Measurements from ENCODE around the gene ABCC8.

The ABCC8 gene

GRCh38 chr11:17469998-17470397, 6.6 kb downstream of the ABCC8 start:
- no peak for DNase-seq

DNA sequence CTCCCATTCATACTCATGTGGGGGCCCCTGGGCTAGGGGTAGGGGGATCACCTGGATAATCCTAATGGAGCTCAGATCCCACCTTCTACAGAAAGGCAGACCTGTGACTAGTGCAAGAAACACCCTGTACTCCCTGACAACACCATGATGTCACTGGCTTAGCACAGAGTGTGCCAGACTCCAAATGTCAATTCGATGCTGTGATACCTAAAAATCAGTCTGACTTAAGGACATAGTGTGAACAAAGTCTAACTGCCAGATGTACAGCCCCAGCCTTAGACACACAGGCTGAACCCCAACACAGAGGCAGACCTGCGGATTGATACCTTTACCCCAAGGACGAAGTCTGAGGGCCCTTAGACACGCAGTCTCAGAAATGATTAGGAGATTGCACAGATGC, 8.5 kb downstream of the ABCC8 start:
- DNase-seq: no peak

- no peak for DNase-seq
These were observed 13.0 kb downstream of the ABCC8 start for GRCh38 chr11:17463546-17464174.

GRCh38 chr11:17462940-17463339, 13.7 kb downstream of the ABCC8 start:
- DNase-seq: no peak

- no peak for DNase-seq
These were observed 16.2 kb downstream of the ABCC8 start for GRCh38 chr11:17460406-17460805.

DNA sequence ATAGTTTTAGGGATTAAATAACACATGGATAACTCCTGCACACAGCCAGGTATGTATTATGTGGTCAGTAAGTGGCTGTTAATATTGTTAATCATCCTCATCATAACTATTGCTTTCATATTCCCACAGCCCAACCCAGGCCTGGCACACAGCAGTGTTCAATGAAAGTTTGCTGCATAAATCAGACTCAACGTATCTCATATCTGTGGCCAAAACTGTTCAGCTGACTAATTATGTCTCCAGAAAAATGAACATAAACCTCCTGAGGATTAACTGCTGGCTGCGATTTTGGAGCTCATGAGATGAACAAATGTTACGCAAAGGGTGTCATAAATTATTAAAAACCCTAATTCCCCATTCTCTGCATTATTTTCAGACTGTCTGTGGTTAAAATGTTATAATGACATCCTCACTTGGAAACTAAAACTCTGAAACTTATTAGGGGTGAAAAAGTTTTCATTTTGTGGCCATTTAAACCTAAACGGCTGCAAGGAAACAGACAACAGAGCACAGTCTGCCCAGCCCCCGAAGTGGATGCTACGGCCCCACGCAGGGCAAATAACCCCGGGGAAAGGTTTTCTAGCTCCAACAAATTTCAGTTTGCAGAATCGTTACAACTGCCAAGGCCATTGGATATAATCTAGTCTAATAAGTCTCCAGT, 17.3 kb downstream of the ABCC8 start:
- DNase-seq: no peak

DNA sequence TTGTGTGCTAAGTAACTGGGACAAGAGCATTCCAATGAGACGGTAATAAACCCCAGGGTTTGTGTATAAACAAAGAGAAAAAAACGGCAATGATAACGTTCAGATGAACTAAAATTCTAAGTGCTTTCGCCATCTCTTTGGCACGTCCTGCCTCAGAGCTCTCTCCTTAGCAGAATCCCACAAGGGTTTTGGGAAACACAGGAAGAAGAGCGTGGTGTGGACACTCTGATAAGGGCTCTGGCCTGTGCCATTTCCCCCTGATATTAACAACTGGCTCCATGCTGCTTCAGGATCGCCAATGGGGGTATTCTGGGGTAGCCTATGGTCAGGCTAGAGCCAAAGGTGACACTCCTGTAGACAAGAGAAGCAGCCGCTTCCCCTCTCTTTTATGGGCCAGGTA, 18.4 kb downstream of the ABCC8 start:
- DNase-seq: no peak

GRCh38 chr11:17457396-17458173, 19.1 kb downstream of the ABCC8 start:
- DNase-seq: no peak

GRCh38 chr11:17452668-17453067, 24.0 kb downstream of the ABCC8 start:
- no peak for DNase-seq

DNA sequence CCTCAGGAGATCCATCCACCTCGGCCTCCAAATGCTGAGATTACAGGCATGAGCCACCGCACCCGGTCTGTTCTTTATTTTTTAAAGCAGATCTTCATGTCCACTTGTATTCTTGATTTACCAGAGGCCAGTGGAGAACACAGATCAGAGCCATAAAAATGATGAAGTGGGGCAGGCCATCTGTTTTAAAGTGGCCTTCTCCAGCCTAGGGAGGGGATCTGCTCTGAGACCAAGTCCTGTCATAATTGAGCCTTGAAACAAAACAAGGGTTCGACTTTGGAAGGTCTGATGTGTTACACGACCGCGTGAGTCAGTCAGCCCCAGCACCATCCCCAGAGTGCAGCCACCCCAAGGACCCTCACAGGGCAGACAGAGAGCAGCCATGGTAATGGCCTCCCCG, 27.5 kb downstream of the ABCC8 start:
- DNase-seq: peak in 1 of 3 experiments; percentile 30

DNA sequence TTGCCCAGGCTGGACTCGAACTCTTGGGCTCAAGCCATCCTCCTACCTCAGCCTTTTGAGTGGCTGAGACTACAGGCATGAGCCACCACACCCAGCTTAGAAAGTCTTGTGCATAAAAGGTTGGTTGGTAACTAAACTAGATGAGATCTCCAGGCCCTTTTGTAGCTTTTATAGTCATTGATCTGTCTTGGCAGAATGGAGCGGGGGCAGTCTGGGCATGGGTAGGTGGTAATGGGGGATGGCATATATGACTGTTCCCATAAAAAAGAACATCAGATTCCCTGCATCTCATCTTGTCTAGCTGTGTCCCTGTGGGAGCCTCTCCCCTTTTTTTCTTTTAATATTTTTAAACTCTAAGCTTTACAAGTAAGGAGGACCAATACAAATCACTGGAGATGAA, 30.2 kb downstream of the ABCC8 start:
- DNase-seq: no peak

DNA sequence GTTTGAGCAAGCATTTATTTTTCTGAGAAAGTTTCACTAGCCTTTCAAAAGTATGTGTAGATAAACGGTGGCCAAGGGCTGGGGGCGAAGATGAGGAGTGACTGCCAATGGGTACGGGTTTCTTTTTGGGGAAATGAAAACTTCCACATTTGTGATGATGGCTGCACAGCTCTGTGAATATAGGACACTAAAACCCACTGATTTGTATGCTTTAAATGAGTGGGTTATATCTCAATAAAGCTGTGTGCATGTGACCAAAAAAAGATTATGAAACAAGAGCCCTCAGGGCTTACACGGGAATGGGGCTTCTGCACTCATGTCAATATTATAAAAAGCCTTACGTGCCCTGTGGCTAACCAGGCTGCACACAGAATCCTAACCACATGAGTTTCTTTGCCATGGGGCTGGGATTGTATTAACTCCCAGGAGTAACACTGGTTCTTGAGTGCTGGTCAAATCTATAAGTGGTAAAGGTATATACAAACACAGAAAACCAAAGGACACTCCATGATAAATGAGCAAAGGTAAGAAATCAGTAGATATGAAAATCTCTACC, 31.3 kb downstream of the ABCC8 start:
- no peak for DNase-seq

GRCh38 chr11:17443926-17444690, 32.5 kb downstream of the ABCC8 start:
- peak in 2 of 3 experiments; percentile 8 to 64 for DNase-seq

- no peak for DNase-seq
These were observed 33.2 kb downstream of the ABCC8 start for GRCh38 chr11:17443423-17443822.

DNA sequence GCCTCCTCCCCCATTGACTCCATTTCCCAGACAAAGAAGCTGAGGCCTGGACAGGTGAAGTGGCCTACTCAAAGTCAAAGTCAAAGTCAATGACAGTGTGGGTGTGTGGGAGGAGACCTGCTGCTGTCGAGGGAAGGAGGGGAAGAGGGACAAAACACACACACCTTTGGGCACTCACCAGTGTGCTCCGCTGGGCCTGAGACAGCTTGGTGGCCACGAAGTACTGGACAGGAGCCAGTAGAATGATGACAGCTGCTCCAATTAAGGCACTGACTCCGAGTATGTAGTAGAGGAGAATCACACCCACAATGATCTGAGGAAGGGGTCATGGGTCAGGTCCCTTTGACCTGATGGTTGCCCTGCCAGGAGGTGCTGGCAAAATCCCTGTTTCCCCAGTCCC, 33.6 kb downstream of the ABCC8 start:
- no peak for DNase-seq

- peak; percentile 94 to 98 (median 95) for DNase-seq
These were observed 37.3 kb downstream of the ABCC8 start for GRCh38 chr11:17439316-17439782.

GRCh38 chr11:17437366-17437765, 39.3 kb downstream of the ABCC8 start:
- peak in 1 of 3 experiments; percentile 7 for DNase-seq

DNA sequence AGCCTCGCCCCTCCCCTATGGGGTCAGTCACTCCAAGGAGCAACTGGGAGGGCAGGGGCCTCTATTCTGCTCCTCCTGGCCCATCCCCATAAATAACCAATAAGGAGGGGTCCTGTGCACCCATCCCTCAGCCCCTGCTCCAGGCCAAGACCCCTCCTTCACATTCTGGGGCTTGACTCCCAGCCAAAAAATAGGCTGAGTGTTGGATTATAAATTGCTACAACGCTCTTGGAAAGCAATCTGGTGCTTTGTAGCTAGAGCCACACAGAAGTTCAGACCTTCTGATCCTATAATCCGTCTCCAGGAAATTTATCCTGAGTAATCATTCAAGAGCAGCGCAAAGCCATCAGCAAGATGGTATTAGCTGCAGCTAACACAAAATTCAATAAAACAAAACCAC, 42.5 kb downstream of the ABCC8 start:
- no peak for DNase-seq

DNA sequence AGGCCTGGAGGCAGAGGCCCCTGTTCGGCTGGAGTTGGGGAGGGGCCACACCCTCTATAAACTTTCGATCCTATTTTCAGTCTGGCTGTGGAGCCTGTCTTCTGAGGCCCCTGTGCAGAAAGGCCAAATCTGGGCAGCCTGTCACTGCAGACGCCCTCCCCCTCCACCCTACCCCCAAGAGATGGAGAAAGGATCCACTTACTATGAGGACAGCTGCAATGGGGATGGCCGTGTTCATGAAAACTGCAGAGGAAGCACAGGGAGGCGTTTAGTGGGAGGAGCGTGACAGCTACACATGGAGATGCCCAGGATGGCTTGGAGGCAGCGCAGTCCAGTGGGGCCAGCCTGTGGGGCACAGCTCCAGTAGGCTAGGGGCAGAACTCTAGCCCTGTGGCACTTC, 44.6 kb downstream of the ABCC8 start:
- no peak for DNase-seq

DNA sequence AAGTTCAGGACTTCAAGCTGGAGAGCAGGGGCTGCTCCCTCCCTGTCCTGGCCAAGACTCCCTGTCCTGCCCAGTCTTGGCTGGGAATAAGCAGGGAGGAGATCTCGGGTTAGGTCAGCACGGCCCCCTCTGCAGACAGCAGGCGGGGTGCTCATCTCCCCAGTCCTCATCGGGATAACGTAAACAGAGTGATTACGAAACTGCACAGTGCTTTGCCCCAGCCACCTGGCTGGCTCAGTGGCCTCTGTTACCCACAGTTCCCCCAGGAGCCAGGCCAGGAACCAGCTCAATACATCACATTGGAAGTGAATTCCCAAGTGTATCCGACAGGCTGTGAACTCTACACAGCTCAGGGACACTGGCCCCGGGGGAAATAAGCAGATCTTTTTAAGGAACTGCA, 45.5 kb downstream of the ABCC8 start:
- no peak for DNase-seq

DNA sequence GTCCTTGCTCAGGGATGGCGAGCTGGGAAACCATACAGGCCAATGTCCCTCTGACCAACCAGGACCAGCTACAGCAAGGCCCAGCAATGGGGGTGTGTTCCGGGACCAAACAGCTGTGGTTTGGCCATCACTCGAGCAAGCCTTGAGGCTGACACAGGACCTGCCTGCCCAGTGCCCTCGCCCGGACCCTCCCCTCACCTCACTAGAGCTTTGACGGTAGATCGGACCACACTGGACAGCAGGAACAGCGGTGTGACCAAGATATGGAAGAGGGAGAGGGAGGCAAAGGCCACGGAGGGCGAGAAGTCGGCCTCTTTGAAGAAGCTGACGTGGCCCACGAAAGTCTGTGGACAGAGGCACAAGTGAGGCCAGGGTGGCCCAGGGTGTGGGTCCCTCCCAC, 46.0 kb downstream of the ABCC8 start:
- DNase-seq: no peak

DNA sequence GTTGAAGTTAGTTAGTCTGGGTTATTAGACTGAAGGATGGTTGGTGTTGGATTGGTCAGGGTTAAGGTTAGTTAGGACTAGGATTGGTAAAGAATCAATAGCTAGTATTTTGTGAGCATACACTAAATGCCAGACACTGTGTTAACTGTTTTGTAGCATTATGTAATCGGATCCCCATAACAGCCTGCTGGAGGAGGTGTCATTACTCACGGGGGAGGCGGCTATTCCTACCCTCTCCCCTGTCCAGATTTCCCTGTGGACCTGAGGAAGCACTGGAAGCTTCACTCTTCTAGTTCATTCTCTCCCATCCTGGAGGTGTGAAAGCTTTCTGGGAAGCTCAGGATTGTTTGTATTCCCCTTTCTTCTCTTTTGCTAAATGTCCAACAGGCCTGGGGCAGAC, 47.7 kb downstream of the ABCC8 start:
- DNase-seq: peak in 1 of 3 experiments; percentile 19

- no peak for DNase-seq
These were observed 48.4 kb downstream of the ABCC8 start for GRCh38 chr11:17428261-17428660.
